Astrocyte of the cerebellum (primary cell): ENCODE measurements around the gene RNF157.

ENCODE experiments used
- DNase-seq: peaks from one replicate; pipeline ENCODE4 v3.0.0-alpha.2; 2011; ENCODE audit warnings: low read depth
- H3K4me3 ChIP-seq: 2 replicates; pipeline ENCODE4 v1.5.1; 2011; ENCODE audit warnings: mild to moderate bottlenecking, low read depth, low read length, moderate library complexity
- in situ Hi-C: cut with HindIII; loops from 2 replicates; pipeline ENCODE4 v1.10.0; 2017; ENCODE audit warnings: low sequenced_read_pairs
- TF ChIP-seq, protein P1 (sequence below): IDR thresholded peaks from 2 replicates; pipeline ENCODE4 v1.5.1; 2012; ENCODE audit warnings: low read length, low read depth, moderate library complexity, mild to moderate bottlenecking; ENCODE audit errors: missing control alignments

RNF157 gene

DNA sequence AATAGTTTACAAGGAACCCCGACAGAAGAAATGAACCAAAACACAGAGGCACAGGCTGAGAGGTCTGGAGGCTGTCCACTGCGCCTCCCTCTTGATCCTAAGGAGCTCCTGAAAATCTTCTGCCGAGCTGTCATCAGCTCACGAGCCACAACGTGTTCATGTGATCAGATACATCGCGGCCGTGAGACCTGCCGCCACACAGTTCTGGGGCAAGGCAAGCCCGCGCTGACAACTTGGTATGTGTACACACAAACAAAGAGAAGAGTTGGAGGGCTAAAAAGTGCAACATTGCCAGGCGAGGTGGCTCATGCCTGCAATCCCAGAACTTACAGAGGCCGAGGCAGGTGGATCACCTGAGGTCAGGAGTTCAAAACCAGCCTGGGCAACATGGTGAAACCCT, 144.3 kb downstream of the RNF157 start:
- no peak overlapping the region for H3K4me3 ChIP-seq
- TF ChIP-seq, protein P1, sequence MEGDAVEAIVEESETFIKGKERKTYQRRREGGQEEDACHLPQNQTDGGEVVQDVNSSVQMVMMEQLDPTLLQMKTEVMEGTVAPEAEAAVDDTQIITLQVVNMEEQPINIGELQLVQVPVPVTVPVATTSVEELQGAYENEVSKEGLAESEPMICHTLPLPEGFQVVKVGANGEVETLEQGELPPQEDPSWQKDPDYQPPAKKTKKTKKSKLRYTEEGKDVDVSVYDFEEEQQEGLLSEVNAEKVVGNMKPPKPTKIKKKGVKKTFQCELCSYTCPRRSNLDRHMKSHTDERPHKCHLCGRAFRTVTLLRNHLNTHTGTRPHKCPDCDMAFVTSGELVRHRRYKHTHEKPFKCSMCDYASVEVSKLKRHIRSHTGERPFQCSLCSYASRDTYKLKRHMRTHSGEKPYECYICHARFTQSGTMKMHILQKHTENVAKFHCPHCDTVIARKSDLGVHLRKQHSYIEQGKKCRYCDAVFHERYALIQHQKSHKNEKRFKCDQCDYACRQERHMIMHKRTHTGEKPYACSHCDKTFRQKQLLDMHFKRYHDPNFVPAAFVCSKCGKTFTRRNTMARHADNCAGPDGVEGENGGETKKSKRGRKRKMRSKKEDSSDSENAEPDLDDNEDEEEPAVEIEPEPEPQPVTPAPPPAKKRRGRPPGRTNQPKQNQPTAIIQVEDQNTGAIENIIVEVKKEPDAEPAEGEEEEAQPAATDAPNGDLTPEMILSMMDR = no peak
- in situ Hi-C loops = no loop called here
- no peak for DNase-seq

- H3K4me3 ChIP-seq = no peak overlapping the region
- in situ Hi-C loops = no loop called here
- TF ChIP-seq, protein P1 = no peak
- DNase-seq = no peak
Measured at GRCh38 chr17:76094046-76094445, 146.2 kb downstream of the RNF157 start.

DNA sequence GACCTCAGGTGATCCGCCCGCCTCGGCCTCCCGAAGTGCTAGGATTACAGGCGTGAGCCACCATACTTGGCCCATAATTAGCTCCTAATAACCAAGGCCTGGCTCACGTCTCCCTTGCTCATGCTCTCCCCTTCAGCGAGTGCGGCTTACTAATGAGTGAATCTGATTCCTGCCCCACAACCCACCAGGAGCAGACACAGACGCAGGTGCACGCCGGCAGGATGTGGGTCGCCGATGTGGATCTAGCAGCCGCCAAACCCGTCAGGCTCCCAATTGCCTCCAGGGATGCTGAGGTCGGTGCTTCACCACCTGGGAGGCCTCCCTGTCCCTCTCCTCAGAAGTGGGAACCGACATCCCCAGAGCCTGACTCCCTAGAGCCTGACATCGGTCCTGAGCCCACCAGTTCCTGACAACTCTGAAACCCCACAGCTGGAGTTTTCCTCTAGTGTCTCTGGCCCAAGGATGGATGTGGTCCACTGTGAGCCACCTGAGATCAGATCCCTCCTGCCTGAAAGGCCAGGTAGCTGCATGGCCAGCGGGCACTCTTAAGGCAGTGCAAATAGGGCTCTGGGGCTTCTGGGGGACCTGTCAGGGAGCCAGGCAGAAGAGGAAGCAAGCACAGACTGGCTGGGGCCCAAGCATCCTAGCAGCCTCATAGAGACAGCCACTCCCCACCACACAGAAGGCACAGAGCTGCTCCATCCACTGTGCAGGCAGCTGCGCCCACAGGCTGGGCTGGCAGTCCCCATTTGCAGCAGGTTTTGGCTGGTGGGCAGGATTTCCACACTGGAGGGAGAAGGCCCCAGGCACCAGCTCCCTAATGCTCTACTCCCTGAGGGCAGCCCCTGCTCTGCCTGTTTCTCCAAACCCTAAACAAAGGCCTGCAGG, 147.5 kb downstream of the RNF157 start:
- TF ChIP-seq, protein P1 = no peak
- DNase-seq = no peak
- in situ Hi-C loops = no loop called here
- H3K4me3 ChIP-seq = no peak overlapping the region
